Parathyroid adenoma (tissue), 2 donors: ENCODE measurements around the gene PALLD.

Experiments used
- H2AFZ ChIP-seq: fragments of 300-600 bp; sonication (generic); one replicate; pipeline ENCODE4 v1.7.0; 2017; ENCODE audit warnings: antibody characterized with exemption, mild to moderate bottlenecking
- H3K27ac ChIP-seq: fragments of 300-600 bp; sonication (generic); one replicate; pipeline ENCODE4 v1.7.0; 2017
- H3K27me3 ChIP-seq: fragments of 300-600 bp; sonication (generic); one replicate; pipeline ENCODE4 v1.7.0; 2017; ENCODE audit warnings: low read length; ENCODE audit not compliant: control insufficient read depth, insufficient read depth
- H3K36me3 ChIP-seq: fragments of 300-600 bp; sonication (generic); one replicate; pipeline ENCODE4 v1.7.0; 2017; ENCODE audit warnings: low read length; ENCODE audit not compliant: control insufficient read depth, insufficient read depth
- H3K4me1 ChIP-seq: fragments of 300-600 bp; sonication (generic); one replicate; pipeline ENCODE4 v1.7.0; 2017; ENCODE audit warnings: control low read depth
- H3K4me2 ChIP-seq: fragments of 300-600 bp; sonication (generic); one replicate; pipeline ENCODE4 v1.7.0; 2017; ENCODE audit warnings: low read length
- H3K4me3 ChIP-seq: fragments of 300-600 bp; sonication (generic); one replicate; pipeline ENCODE4 v1.7.0; 2017; ENCODE audit warnings: low read depth, low read length
- H3K79me2 ChIP-seq: fragments of 300-600 bp; sonication (generic); one replicate; pipeline ENCODE4 v1.7.0; 2017; ENCODE audit warnings: control low read depth
- H3K9ac ChIP-seq: fragments of 300-600 bp; sonication (generic); one replicate; pipeline ENCODE4 v1.7.0; 2017; ENCODE audit warnings: mild to moderate bottlenecking
- H3K9me3 ChIP-seq: fragments of 300-600 bp; sonication (generic); one replicate; pipeline ENCODE4 v1.7.0; 2017; ENCODE audit warnings: low read length; ENCODE audit not compliant: control insufficient read depth
- TF ChIP-seq, protein P1 (sequence below): fragments of 300-600 bp; sonication (generic); IDR thresholded peaks from one replicate; pipeline ENCODE4 v1.7.0; 2017; ENCODE audit warnings: antibody characterized with exemption, mild to moderate bottlenecking
- donor health status: primary hyperparathyroidism.

PALLD gene

DNA sequence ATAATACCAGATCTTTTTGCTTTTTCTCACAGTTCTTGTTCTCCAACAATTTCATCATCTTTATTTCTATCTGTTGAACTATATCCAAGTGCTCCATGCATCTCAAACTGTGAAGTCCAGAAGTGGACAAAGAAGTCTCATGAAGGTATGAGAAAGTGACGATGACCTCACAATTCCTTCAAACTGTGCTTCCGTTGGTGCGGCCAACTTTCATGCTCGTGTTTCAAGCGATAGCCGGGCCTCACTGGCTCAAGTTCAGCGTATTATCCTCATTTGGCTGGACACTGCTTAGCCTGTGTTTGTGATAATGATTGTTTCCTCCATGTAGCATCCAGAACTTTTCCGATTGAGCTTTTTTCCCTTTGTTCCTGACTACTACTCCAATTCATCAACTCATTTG lies 143.1 kb downstream of the PALLD start:
- H3K4me2 ChIP-seq: no peak overlapping the region
- H3K27me3 ChIP-seq: no peaks in the 10 kb centered on the region
- no peaks in the 10 kb centered on the region for H3K9me3 ChIP-seq
- H2AFZ ChIP-seq: no peak overlapping the region
- no peaks in the 10 kb centered on the region for H3K36me3 ChIP-seq
- no peak overlapping the region for H3K9ac ChIP-seq
- peak overlapping the region; percentile 87 for H3K27ac ChIP-seq
- peaks cover 26% of the 10 kb centered on the region for H3K4me1 ChIP-seq
- H3K79me2 ChIP-seq: peaks cover 10% of the 10 kb centered on the region
- no peak overlapping the region for H3K4me3 ChIP-seq
- TF ChIP-seq, protein P1, sequence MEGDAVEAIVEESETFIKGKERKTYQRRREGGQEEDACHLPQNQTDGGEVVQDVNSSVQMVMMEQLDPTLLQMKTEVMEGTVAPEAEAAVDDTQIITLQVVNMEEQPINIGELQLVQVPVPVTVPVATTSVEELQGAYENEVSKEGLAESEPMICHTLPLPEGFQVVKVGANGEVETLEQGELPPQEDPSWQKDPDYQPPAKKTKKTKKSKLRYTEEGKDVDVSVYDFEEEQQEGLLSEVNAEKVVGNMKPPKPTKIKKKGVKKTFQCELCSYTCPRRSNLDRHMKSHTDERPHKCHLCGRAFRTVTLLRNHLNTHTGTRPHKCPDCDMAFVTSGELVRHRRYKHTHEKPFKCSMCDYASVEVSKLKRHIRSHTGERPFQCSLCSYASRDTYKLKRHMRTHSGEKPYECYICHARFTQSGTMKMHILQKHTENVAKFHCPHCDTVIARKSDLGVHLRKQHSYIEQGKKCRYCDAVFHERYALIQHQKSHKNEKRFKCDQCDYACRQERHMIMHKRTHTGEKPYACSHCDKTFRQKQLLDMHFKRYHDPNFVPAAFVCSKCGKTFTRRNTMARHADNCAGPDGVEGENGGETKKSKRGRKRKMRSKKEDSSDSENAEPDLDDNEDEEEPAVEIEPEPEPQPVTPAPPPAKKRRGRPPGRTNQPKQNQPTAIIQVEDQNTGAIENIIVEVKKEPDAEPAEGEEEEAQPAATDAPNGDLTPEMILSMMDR: no peak

DNA sequence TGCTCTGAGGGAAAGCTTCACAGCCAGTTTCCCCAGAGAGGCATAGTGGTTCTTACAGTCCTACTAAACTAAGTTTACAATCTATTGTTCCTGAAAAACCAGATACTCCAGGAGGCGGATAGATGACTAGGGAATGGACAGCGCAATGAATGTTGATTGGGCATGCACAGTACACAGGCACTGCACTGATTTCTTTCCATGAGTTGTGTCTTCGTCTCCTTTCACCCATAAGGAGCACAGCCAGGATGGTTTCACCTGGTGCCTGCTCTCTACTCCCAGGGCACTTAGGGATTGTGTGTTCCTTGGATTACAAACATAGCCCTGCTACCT lies 144.9 kb downstream of the PALLD start:
- Histone ChIP-seq H3K4me3 (no peak overlapping the region), H3K4me2 (no peak overlapping the region), H3K79me2 (peaks cover 3% of the 10 kb centered on the region), H3K36me3 (no peaks in the 10 kb centered on the region), H3K9ac (no peak overlapping the region), H3K27ac (peak overlapping the region; percentile 87), H3K27me3 (no peaks in the 10 kb centered on the region), H3K9me3 (no peaks in the 10 kb centered on the region), H3K4me1 (peaks cover 19% of the 10 kb centered on the region), H2AFZ (peak overlapping the region; percentile 38)
- TF ChIP-seq, protein P1: no peak

DNA sequence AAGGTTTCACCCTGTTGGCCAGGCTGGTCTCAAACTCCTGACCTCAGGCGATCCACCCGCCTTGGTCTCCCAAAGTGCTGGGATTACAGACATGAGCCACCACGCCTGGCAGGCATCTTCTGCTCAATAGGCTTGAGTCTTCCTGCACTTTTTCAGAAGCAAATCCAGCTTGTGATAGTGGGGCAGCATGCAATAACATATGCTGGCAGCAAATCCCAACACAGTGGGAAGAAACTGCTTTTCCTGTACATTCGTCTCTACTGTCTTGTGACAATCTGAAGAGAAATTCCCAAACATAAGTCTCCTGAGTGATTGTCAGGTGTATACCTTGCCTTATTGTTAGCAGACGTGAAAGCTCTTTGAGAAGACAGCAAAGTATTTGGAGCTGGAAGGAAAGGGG lies 145.7 kb downstream of the PALLD start:
- H3K27ac ChIP-seq: peak overlapping the region; percentile 80

DNA sequence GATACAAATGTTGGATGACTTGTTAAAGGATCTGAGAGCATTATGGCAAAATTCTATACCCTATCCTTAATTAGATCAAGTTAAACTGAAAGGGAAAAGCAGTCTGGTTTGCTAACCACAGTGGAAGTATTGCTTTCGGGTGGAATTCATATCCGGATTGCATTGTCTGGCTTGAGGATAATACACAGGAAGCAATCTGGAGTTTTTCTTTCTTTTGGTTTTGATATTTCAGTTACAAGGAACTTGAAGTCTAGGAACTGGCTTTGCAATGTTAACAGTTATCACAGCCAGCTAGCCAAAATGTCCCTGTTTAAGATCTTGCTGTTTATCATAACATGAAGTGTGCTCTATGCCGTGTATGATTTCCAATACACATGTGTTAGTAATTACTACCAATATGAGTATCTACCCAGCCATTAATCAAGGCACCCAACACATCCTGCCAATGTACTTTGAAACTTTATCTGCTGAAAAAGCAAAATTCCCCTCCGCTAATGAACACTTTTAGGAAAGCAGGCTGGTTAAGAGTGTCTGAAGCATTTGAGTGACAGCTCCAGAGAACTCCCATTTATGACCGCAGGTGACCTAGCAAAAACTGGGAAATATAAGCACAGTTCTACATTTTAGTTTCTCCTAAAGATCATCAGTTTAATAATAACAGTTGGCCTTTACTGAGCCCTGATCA lies 146.4 kb downstream of the PALLD start:
- no peak overlapping the region for H3K9ac ChIP-seq
- H3K79me2 ChIP-seq: peaks cover 3% of the 10 kb centered on the region
- peak overlapping the region; percentile 80 for H3K27ac ChIP-seq
- H3K27me3 ChIP-seq: no peaks in the 10 kb centered on the region
- H3K4me1 ChIP-seq: peaks cover 17% of the 10 kb centered on the region
- TF ChIP-seq, protein P1: no peak
- H3K4me2 ChIP-seq: no peak overlapping the region
- no peaks in the 10 kb centered on the region for H3K9me3 ChIP-seq
- H3K36me3 ChIP-seq: no peaks in the 10 kb centered on the region
- no peak overlapping the region for H3K4me3 ChIP-seq
- no peak overlapping the region for H2AFZ ChIP-seq

More for the DNA sequence above, 145.7 kb downstream of the PALLD start:
- TF ChIP-seq, protein P1: no peak
- no peaks in the 10 kb centered on the region for H3K36me3 ChIP-seq
- peaks cover 19% of the 10 kb centered on the region for H3K4me1 ChIP-seq
- H3K4me3 ChIP-seq: no peak overlapping the region
- no peak overlapping the region for H3K4me2 ChIP-seq
- H3K27me3 ChIP-seq: no peaks in the 10 kb centered on the region
- no peaks in the 10 kb centered on the region for H3K9me3 ChIP-seq
- no peak overlapping the region for H2AFZ ChIP-seq
- H3K9ac ChIP-seq: no peak overlapping the region
- H3K79me2 ChIP-seq: peaks cover 3% of the 10 kb centered on the region

DNA sequence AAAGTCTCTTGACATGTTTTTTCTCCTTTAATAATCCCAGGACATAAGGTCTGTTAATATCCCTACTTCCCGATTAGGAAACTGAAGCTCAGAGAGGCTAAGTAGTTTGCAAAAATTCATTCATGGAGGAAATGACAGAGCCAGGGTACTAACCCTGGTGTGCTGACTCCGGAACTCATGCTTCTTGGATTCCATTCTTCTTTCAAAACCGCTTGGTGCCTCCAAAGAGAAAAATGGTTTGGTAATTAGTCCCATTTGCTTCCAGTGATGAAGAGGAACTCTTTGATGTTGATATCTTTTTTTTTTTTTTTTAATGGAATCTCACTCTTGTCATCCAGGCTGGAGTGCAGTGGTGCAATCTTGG lies 146.9 kb downstream of the PALLD start:
- peaks cover 16% of the 10 kb centered on the region for H3K4me1 ChIP-seq
- H3K79me2 ChIP-seq: peaks cover 3% of the 10 kb centered on the region
- H3K27me3 ChIP-seq: no peaks in the 10 kb centered on the region
- H3K9ac ChIP-seq: no peak overlapping the region
- no peaks in the 10 kb centered on the region for H3K36me3 ChIP-seq
- H3K27ac ChIP-seq: peak overlapping the region; percentile 80
- no peak overlapping the region for H3K4me3 ChIP-seq
- H3K4me2 ChIP-seq: no peak overlapping the region
- H2AFZ ChIP-seq: no peak overlapping the region
- TF ChIP-seq, protein P1: no peak
- no peaks in the 10 kb centered on the region for H3K9me3 ChIP-seq
